Endodermal cell (in vitro differentiated cells): ENCODE results near the gene TDRD5. TPM values are rescaled to one million over a fixed set of nuclear protein-coding genes. Genes with fewer than 3 reads are reported as not detected.

Experiments used
- DNase-seq: peaks from one replicate; pipeline ENCODE4 v3.0.0-alpha.2; 2017
- H3K27ac ChIP-seq: 2 replicates; pipeline ENCODE4 v1.5.1; 2013; ENCODE audit warnings: mild to moderate bottlenecking, low read depth, low read length, moderate library complexity
- H3K27me3 ChIP-seq: 2 replicates; pipeline ENCODE4 v1.6.1; 2013; ENCODE audit warnings: mild to moderate bottlenecking, low read length, moderate library complexity; ENCODE audit not compliant: insufficient read depth, control insufficient read depth, poor library complexity, severe bottlenecking
- H3K36me3 ChIP-seq: 2 replicates; pipeline ENCODE4 v1.7.0; 2013; ENCODE audit warnings: mild to moderate bottlenecking, low read length, moderate library complexity; ENCODE audit not compliant: control insufficient read depth, insufficient read depth
- H3K4me1 ChIP-seq: one replicate; pipeline ENCODE4 v1.7.0; 2013; ENCODE audit warnings: low read length; ENCODE audit not compliant: control insufficient read depth, insufficient read depth
- H3K4me3 ChIP-seq: 2 replicates; pipeline ENCODE4 v1.5.1; 2013; ENCODE audit warnings: mild to moderate bottlenecking, low read length, moderate library complexity
- H3K9ac ChIP-seq: 2 replicates; pipeline ENCODE4 v1.6.1; 2013; ENCODE audit warnings: mild to moderate bottlenecking, low read length, moderate library complexity; ENCODE audit not compliant: poor library complexity, severe bottlenecking; ENCODE audit errors: extremely low read depth
- H3K9me3 ChIP-seq: 2 replicates; pipeline ENCODE4 v1.6.1; 2013; ENCODE audit warnings: mild to moderate bottlenecking, low read length, moderate library complexity; ENCODE audit not compliant: control insufficient read depth
- H3K27ac Mint-ChIP-seq: 2 replicates; pipeline ENCODE4 v1.8.0; 2020; ENCODE audit warnings: mixed read lengths
- H3K27me3 Mint-ChIP-seq: 2 replicates; pipeline ENCODE4 v1.8.0; 2021; ENCODE audit warnings: mild to moderate bottlenecking, mixed read lengths; ENCODE audit not compliant: insufficient read depth
- H3K36me3 Mint-ChIP-seq: 2 replicates; pipeline ENCODE4 v1.8.0; 2020; ENCODE audit warnings: low read depth, mixed read lengths
- H3K4me1 Mint-ChIP-seq: 2 replicates; pipeline ENCODE4 v1.8.0; 2020; ENCODE audit warnings: mixed read lengths
- H3K4me3 Mint-ChIP-seq: 2 replicates; pipeline ENCODE4 v1.8.0; 2020; ENCODE audit warnings: mild to moderate bottlenecking, moderate library complexity, mixed read lengths
- H3K9me3 Mint-ChIP-seq: 2 replicates; pipeline ENCODE4 v1.8.0; 2020; ENCODE audit warnings: mild to moderate bottlenecking, mixed read lengths
- CTCF ChIP-seq: fragments of 200-600 bp; sonication (generic); conservative IDR thresholded peaks from 2 replicates; pipeline ENCODE4 v1.5.0; 2021; ENCODE audit warnings: antibody characterized with exemption, mild to moderate bottlenecking
- WGBS, 2 experiments: methylation state at CpG; one replicate each; pipeline versions ENCODE4 v1.1.5 to v1.1.7; 2013; ENCODE audit warnings: missing lambda C conversion rate in 2 of 2, mixed read lengths in 1 of 2; ENCODE audit not compliant: insufficient coverage in 1 of 2, insufficient read length in 1 of 2; 5-methylcytosine and 5-hydroxymethylcytosine counted together
- total RNA-seq, 2 donors: library from RNA; stranded (reverse); fragmentation: NEBNext Ultra II Directional in 1 of 2; extraction: Animal tissue kit (Norgen Biotek cat#: 25700) in 1 of 2; gene quantifications; 2 replicates in 1 of 2; 3 replicates in 1 of 2; pipeline ENCODE4 v1.2.1, GENCODE V29; 2021

The TDRD5 gene
- total RNA-seq, 2 donors from 2014 or later: 0.18 to 0.64 TPM

- H3K36me3 ChIP-seq: no peaks in the 10 kb centered on the region
- no peaks in the 10 kb centered on the region for H3K9me3 Mint-ChIP-seq
- H3K9ac ChIP-seq: no peak overlapping the region
- 80 to 100% methylated on average over 1 to 3 of the region's 3 CpGs for WGBS, 2 experiments
- H3K27me3 ChIP-seq: no peaks in the 10 kb centered on the region
- H3K4me1 ChIP-seq: no peaks in the 10 kb centered on the region
- no peak overlapping the region for H3K4me3 ChIP-seq
- DNase-seq: no peak
- H3K36me3 Mint-ChIP-seq: no peaks in the 10 kb centered on the region
- no peak for TF ChIP-seq CTCF
- H3K4me3 Mint-ChIP-seq: no peak overlapping the region
- no peaks in the 10 kb centered on the region for H3K9me3 ChIP-seq
- H3K27ac ChIP-seq: no peak overlapping the region
- no peaks in the 10 kb centered on the region for H3K27me3 Mint-ChIP-seq
- no peaks in the 10 kb centered on the region for H3K4me1 Mint-ChIP-seq
- no peak overlapping the region for H3K27ac Mint-ChIP-seq
Measured at GRCh38 chr1:179612361-179612760, 20.7 kb downstream of the TDRD5 start.

- 97 to 100% methylated on average over 1 to 2 of the region's 2 CpGs for WGBS, 2 experiments
- no peaks in the 10 kb centered on the region for H3K9me3 Mint-ChIP-seq
- TF ChIP-seq CTCF: no peak
- H3K4me1 ChIP-seq: no peaks in the 10 kb centered on the region
- H3K27me3 Mint-ChIP-seq: no peaks in the 10 kb centered on the region
- H3K27ac Mint-ChIP-seq: no peak overlapping the region
- H3K4me3 Mint-ChIP-seq: no peak overlapping the region
- H3K4me1 Mint-ChIP-seq: no peaks in the 10 kb centered on the region
- H3K9me3 ChIP-seq: no peaks in the 10 kb centered on the region
- no peaks in the 10 kb centered on the region for H3K27me3 ChIP-seq
- H3K36me3 Mint-ChIP-seq: no peaks in the 10 kb centered on the region
- no peaks in the 10 kb centered on the region for H3K36me3 ChIP-seq
- DNase-seq: no peak
- no peak overlapping the region for H3K9ac ChIP-seq
- no peak overlapping the region for H3K4me3 ChIP-seq
- no peak overlapping the region for H3K27ac ChIP-seq
Measured at GRCh38 chr1:179630719-179631118, 39.1 kb downstream of the TDRD5 start.

- H3K36me3 Mint-ChIP-seq: no peaks in the 10 kb centered on the region
- no peak overlapping the region for H3K27ac Mint-ChIP-seq
- no peaks in the 10 kb centered on the region for H3K4me1 Mint-ChIP-seq
- no peak for DNase-seq
- Histone ChIP-seq H3K4me3 (no peak overlapping the region), H3K27ac (no peak overlapping the region), H3K9me3 (no peaks in the 10 kb centered on the region), H3K36me3 (no peaks in the 10 kb centered on the region), H3K27me3 (no peaks in the 10 kb centered on the region), H3K9ac (no peak overlapping the region), H3K4me1 (no peaks in the 10 kb centered on the region)
- H3K9me3 Mint-ChIP-seq: no peaks in the 10 kb centered on the region
- H3K4me3 Mint-ChIP-seq: no peak overlapping the region
- no peak for TF ChIP-seq CTCF
- H3K27me3 Mint-ChIP-seq: no peaks in the 10 kb centered on the region
Measured at GRCh38 chr1:179632868-179633267, 41.2 kb downstream of the TDRD5 start.
